Measurements from ENCODE around the gene SRGAP3. TPM values are rescaled to one million over a fixed set of nuclear protein-coding genes. Genes with fewer than 3 reads are reported as not detected.

SRGAP3 gene
- total RNA-seq, 1 donor from 2014 or later, result 5.3 TPM

GRCh38 chr3:8974458-8974857 is 275.0 kb downstream of the SRGAP3 start:
- peak; percentile 26 for DNase-seq (ENCODE audit: low read depth)

GRCh38 chr3:8972639-8973038 is 276.8 kb downstream of the SRGAP3 start:
- DNase-seq (ENCODE audit: low read depth), result peak; percentile 43

- DNase-seq (ENCODE audit: low read depth), result peak; percentile 73
Observed at GRCh38 chr3:8970971-8971589, 278.4 kb downstream of the SRGAP3 start.

GRCh38 chr3:8969241-8969640 is 280.2 kb downstream of the SRGAP3 start:
- DNase-seq (ENCODE audit: low read depth), result no peak

- DNase-seq (ENCODE audit: low read depth), result no peak
Observed at GRCh38 chr3:8968375-8968882, 281.0 kb downstream of the SRGAP3 start.

GRCh38 chr3:8967553-8967952 is 281.9 kb downstream of the SRGAP3 start:
- DNase-seq (ENCODE audit: low read depth), result no peak

- no peak for DNase-seq (ENCODE audit: low read depth)
Observed at GRCh38 chr3:8966820-8967348, 282.6 kb downstream of the SRGAP3 start.

GRCh38 chr3:8966150-8966819 is 283.2 kb downstream of the SRGAP3 start:
- DNase-seq (ENCODE audit: low read depth), result no peak

- DNase-seq (ENCODE audit: low read depth), result peak; percentile 79
Observed at GRCh38 chr3:8964436-8965370, 284.7 kb downstream of the SRGAP3 start.

- peak; percentile 93 for DNase-seq (ENCODE audit: low read depth)
Observed at GRCh38 chr3:8963137-8963853, 286.2 kb downstream of the SRGAP3 start, which contains the start of gene RAD18. RAD18 (minus strand) TSS chr3:8963472; CDS start chr3:8963385, 87 bp downstream.

- no peak for DNase-seq (ENCODE audit: low read depth)
Observed at GRCh38 chr3:8962226-8962861, 287.1 kb downstream of the SRGAP3 start.

- no peak for DNase-seq (ENCODE audit: low read depth)
Observed at GRCh38 chr3:8959668-8960067, 289.8 kb downstream of the SRGAP3 start.

- peak; percentile 57 for DNase-seq (ENCODE audit: low read depth)
Observed at GRCh38 chr3:8954938-8955763, 294.3 kb downstream of the SRGAP3 start.

GRCh38 chr3:8953313-8953712 is 296.1 kb downstream of the SRGAP3 start:
- DNase-seq (ENCODE audit: low read depth), result peak; percentile 44

GRCh38 chr3:8952130-8952529 is 297.3 kb downstream of the SRGAP3 start:
- no peak for DNase-seq (ENCODE audit: low read depth)

- DNase-seq (ENCODE audit: low read depth), result no peak
Observed at GRCh38 chr3:8945890-8946600, 303.4 kb downstream of the SRGAP3 start.

GRCh38 chr3:8942746-8943488 is 306.5 kb downstream of the SRGAP3 start:
- DNase-seq (ENCODE audit: low read depth), result no peak

GRCh38 chr3:8942115-8942514 is 307.3 kb downstream of the SRGAP3 start:
- DNase-seq (ENCODE audit: low read depth), result no peak
